GM04503 (cell line): Measurements from ENCODE around the gene LRRC47.

Source experiments
- DNase-seq: peaks from one replicate; pipeline ENCODE4 v3.0.0-alpha.2; 2012; ENCODE audit warnings: low read depth

Gene LRRC47

DNA sequence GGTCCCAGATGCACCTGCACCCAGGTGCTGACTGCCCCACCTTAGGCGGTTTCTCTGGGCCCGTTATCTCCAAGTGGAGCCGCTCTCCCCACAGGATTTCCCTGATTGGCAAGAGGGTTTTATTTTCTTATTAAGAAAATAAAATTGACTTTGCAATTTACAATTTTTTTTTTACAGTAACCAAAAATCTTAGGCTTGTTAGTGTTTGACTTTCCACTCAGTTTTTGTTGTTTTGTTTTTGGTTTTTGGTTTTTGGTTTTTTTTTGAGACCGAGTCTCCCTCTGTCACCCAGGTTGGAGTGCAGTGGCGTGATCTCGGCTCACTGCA is 48.8 kb downstream of the LRRC47 start:
- no peak for DNase-seq

DNA sequence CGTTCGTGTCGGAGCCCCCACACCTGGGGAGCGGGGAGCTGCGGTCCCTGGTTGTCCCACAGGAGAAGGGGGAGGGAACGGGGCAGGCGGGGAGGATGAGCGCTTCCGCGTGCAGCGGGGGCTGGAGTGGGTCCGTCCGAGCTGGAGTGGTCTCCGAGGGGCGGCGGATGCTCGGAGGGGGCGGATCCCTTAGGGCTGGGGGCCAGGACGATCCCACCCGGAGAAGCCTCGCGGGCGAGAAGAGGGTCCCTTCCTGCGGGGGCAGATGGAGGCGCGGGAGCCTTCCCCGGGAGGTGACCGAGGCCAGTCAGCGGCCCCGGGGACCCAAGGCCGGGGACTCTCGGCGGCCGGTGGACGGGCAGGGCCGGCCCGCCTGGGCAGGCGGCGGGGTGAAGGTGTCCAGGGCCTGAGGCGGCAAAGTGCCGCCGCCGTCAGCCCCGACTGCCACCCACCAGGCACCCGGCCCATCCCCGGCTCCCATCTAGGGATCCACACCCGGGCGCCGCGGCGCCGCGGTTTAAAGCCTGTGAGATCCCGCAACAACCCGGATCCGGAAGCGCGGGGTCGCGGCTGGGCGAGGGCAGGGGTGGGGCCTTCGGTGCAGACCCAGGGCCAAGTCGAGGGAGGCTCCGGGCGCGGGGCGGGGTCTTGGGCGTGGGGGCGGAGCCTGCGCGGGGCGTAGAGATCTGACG is 49.3 kb downstream of the LRRC47 start:
- peak; percentile 23 for DNase-seq

GRCh38 chr1:3746389-3746829 is 49.9 kb downstream of the LRRC47 start:
- DNase-seq, result no peak

DNA sequence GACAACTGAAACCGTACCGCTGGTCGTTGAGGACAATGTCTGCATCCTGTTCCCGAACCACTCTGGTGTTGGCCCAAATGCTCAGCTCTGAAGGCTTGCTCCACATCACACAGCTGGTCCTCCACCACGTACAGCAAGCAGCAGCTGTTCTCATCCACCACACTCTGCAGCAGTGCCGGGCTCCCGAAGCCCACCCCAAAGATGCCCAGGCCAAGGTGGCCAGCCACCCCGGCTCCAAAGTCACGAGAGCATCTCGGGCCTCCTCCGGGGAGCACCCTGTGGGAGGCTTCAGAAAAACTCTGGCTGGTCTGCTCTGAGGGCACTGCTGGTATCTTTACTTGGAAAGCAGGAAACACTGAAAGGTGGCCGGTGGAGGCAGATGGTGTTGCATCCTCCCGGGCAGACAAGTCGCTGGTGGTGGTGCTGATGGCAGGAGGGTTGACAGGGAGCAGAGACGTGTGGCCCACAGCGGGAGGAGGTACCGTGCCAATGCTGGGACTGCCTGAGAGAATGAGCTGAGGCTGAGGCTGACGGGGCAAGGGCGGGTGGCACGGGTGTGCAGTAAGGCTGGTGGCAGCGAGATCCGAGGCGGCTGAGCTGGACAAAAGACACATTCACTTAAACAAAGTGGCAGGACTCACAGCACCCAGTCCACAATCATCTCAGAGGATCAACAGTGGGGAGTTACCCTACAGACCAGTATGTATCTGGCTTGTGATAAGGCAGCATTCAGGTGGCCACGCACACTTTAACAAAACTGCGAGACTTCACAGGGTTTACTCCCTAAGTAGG is 50.5 kb downstream of the LRRC47 start:
- no peak for DNase-seq

DNA sequence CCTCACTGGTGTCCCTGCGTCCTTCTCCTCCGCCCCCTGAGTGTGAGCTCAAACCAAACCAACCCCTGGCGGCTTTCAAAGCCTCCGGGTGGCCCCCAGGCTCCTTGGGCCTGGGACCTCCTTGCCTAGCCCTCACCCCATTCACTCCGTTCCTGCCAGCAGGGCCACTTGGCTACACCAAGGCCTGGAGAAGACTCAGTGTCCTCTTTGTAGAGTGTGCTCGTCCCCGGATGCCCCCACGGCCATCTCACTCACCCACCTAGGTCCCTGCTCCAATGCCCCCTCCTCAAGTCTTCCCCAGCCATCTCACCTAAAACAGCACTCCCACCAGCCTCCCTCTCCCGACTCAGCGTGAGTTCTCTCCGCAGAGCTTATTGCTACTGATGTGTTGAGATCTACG is 51.2 kb downstream of the LRRC47 start:
- DNase-seq, result no peak

- no peak for DNase-seq
Observed at GRCh38 chr1:3744646-3745045, 51.7 kb downstream of the LRRC47 start.

GRCh38 chr1:3743826-3744225 is 52.5 kb downstream of the LRRC47 start:
- DNase-seq, result no peak

DNA sequence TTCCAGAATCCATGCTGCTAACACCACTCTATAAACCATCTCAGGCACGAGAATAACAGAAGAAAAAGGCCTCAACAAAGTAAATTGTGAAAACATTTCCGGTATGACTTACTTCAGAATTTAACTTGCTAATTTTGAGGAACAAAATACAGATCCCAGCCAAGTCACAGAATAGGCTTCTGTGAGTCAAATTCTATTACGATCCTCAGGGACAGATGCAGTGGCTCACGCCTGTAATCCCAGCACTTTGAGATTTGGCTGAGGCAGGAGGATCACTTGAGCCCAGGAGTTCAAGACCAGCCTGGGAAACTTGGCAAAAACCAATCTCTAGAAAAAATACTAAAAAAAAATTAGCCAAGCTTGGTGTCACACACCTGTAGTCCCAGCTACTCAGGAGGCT is 52.9 kb downstream of the LRRC47 start:
- DNase-seq, result peak; percentile 16

DNA sequence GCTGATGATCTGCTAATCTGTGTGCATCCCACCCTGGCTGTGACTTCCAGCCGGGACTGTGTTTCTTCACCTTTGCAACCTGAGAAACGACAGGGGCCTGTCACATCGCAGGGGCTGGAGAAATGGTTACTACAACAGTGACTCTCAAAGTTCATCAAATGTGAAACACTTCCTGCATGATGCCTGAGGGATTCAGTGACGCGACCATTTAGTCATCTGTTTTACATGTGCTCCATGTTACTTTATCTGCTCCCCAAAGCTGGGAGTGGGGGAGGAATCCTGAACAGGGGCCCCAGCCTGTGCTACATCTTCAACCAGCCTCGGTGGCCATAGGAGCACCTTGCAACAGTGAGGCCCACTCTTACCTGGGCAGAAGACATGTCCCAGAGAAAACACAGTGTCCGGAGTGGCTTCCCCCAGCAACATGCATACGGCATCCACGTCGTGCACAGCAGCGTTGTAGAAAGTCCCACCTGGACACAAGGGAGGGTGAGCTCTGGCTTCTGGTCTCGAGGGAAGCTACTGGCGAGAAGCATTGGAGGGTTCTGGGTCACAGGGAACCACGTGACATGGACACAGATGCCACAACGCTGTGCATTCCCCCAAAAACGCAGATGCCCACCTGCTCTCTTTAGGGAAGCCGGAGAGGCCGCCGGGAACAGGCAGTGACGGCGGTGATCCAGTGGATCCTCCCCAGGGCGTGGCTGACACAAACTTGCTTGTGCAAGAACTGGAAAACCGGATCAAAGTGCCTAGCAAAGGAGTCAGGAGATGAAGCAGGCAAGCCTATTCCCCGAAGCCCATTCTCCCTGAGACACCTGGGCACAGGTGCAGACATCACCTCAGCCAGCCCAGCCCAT is 53.6 kb downstream of the LRRC47 start:
- DNase-seq, result no peak

- no peak for DNase-seq
Observed at GRCh38 chr1:3741566-3742438, 54.5 kb downstream of the LRRC47 start.

GRCh38 chr1:3740752-3741151 is 55.5 kb downstream of the LRRC47 start:
- DNase-seq, result no peak

- no peak for DNase-seq
Observed at GRCh38 chr1:3740042-3740441, 56.3 kb downstream of the LRRC47 start.

DNA sequence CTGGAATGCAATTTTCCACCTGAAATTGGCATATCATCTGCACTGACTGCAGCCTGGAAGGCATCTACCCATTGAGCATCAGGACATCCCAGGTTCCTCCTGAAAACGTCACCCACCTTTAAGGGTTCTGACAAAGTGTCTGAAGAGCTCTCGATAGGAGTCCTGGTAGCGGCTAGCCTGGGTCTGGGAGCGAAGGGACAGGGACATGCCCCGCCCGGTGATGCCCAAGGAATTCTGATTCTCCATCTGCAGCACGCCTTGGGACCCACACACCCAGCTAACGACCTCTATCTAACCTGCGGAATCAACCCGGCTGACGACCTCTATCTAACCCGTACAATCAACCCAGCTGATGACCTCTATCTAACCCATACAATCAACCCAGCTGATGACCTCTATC is 57.4 kb downstream of the LRRC47 start:
- no peak for DNase-seq

- no peak for DNase-seq
Observed at GRCh38 chr1:3736708-3737107, 59.6 kb downstream of the LRRC47 start.

GRCh38 chr1:3736131-3736561 is 60.2 kb downstream of the LRRC47 start:
- no peak for DNase-seq

DNA sequence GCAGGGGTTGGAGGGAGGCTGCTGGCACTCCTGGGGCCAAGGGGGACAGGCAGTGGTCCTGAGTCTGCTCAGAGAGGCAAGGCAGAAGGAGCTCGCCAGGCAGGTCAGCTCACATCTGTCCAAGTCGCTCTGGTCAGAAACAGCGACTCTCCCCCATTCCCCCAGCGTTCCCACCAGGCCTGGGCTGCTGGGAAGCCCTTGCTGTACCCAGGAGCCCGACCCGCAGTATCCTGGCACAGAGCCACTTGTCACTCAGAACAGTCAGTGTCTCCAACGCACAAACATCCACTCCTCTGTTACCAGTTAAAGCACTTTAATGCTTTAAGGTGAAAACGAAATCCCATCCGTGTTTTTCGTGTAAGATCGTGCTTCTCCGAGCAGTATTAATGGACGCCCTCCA is 60.6 kb downstream of the LRRC47 start:
- no peak for DNase-seq

DNA sequence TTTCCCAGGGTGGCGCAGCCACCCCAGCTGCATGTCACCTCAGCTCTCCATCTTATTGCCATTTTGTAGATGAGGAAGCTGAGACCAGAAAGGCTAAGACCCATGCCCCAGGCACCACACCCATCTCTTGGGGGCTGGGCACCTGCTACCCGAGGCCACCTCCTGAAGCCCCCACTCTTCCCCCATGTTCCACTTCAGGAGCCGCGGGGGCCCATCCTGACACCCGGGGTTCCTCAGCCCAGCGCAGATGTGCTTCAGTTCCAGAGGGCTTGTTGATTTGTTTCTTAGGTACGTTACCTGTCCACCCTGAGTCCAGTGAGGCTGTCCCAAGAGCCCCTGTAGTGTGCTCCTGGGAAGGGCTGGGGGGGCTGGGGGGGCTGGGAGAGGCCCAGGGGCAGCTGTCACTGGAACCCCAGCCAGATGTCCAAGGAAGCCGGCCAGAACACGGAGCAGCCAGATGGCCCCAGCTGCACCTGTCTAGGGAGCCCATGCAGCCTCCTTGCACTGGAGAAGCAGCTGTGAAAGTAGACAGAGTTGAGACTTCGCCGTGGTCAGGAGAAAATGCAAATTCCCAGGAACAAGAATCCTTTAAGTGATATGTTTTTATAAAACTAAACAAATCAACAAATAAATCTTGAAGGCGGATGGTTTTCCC is 61.1 kb downstream of the LRRC47 start:
- no peak for DNase-seq

DNA sequence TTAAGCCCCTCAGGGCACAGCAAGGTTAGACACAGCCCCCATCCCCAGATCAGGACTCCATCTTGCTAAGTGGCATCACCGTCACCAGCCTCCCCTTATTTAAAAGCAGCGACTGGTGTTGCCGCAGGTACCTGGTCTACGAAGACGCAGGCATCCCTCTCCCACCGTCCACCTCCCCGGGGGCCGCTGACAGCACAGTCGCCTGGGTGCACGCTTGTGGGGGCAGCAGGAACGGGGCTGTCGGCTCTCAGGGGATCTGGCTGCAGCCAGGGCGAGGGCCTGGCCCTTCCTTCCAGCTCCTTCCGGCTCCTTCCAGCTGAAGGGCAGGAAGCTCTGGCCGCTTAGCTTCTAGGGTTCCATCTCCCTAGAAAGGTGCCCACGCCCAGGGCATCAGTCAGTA is 61.7 kb downstream of the LRRC47 start:
- no peak for DNase-seq

DNA sequence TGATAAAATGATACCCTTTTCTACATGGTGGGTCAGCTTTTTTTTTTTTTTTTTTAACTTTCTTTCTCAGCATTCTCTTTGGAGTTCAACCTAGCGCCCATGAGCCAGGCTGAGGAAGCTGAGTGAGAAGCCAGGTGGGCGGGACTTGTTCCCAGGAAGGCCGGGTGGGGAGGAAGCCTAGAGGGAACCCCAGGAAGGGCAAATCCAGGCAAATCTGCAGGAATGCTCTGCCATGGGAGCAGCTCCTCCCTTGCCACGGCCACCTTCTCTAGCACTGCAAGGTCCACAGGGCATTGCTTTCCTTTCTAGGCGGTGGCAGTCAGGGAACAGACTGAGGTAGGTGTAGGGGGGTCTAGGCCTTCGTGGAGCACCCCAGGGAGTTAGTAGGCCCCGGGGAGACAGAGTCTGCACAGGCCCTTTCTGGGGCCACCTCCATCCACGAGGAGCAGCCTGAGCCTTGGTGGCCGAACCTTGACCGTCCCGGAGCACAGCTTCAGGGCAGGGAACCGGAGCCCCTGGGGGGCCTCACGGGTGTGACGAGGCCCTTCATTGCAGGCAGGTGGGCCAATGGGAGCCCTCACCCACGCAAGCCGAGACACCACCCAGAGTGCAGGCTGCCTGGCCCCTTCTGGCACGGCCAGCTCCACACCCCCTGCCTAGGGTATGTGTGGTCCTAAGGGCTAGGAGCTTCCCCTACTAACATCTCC is 62.3 kb downstream of the LRRC47 start:
- DNase-seq, result no peak

DNA sequence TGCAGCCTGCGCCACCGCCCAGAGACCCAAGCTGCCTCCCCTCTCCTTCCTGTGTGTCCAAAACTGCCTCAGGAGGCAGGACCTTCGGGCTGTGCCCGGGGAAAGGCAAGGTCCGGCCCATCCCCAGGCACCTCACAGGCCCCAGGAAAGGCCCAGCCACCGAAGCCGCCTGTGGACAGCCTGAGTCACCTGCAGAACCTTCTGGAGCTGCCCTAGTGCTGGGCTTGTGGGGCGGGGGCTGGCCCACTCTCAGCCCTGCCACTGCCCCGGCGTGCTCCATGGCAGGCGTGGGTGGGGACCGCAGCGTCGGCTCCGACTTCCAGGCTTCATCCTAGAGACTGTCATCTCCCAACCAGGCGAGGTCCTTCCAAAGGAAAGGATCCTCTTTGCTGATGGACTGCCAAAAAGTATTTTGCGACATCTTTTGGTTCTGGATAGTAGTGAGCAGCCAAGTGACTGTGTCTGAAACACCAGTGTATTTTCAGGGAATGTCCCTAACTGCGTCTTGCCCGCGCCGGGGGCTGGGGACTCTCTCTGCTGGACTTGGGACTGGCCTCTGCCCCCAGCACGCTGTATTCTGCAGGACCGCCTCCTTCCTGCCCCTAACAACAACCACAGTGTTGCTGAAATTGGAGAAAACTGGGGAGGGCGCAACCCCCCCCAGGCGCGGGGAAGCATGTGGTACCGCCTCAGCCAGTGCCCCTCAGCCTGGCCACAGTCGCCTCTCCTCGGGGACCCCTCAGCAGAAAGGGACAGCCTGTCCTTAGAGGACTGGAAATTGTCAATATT is 63.0 kb downstream of the LRRC47 start:
- no peak for DNase-seq
